Parathyroid adenoma (tissue), 2 donors: ENCODE results near the gene DLGAP1.
"Not testable (repeated sequence)": the region's sequence is repeated elsewhere in the genome, so short reads cannot be mapped to it uniquely, and the experiment has no call there.

Experiments used
- H2AFZ ChIP-seq: fragments of 300-600 bp; sonication (generic); one replicate; pipeline ENCODE4 v1.7.0; 2017; ENCODE audit warnings: antibody characterized with exemption, mild to moderate bottlenecking
- H3K27ac ChIP-seq: fragments of 300-600 bp; sonication (generic); one replicate; pipeline ENCODE4 v1.7.0; 2017
- H3K27me3 ChIP-seq: fragments of 300-600 bp; sonication (generic); one replicate; pipeline ENCODE4 v1.7.0; 2017; ENCODE audit warnings: low read length; ENCODE audit not compliant: control insufficient read depth, insufficient read depth
- H3K36me3 ChIP-seq: fragments of 300-600 bp; sonication (generic); one replicate; pipeline ENCODE4 v1.7.0; 2017; ENCODE audit warnings: low read length; ENCODE audit not compliant: control insufficient read depth, insufficient read depth
- H3K4me1 ChIP-seq: fragments of 300-600 bp; sonication (generic); one replicate; pipeline ENCODE4 v1.7.0; 2017; ENCODE audit warnings: control low read depth
- H3K4me2 ChIP-seq: fragments of 300-600 bp; sonication (generic); one replicate; pipeline ENCODE4 v1.7.0; 2017; ENCODE audit warnings: low read length
- H3K4me3 ChIP-seq: fragments of 300-600 bp; sonication (generic); one replicate; pipeline ENCODE4 v1.7.0; 2017; ENCODE audit warnings: low read depth, low read length
- H3K79me2 ChIP-seq: fragments of 300-600 bp; sonication (generic); one replicate; pipeline ENCODE4 v1.7.0; 2017; ENCODE audit warnings: control low read depth
- H3K9ac ChIP-seq: fragments of 300-600 bp; sonication (generic); one replicate; pipeline ENCODE4 v1.7.0; 2017; ENCODE audit warnings: mild to moderate bottlenecking
- H3K9me3 ChIP-seq: fragments of 300-600 bp; sonication (generic); one replicate; pipeline ENCODE4 v1.7.0; 2017; ENCODE audit warnings: low read length; ENCODE audit not compliant: control insufficient read depth
- TF ChIP-seq, protein P1 (sequence below): fragments of 300-600 bp; sonication (generic); IDR thresholded peaks from one replicate; pipeline ENCODE4 v1.7.0; 2017; ENCODE audit warnings: antibody characterized with exemption, mild to moderate bottlenecking
- donor health status: primary hyperparathyroidism.

DLGAP1 gene

DNA sequence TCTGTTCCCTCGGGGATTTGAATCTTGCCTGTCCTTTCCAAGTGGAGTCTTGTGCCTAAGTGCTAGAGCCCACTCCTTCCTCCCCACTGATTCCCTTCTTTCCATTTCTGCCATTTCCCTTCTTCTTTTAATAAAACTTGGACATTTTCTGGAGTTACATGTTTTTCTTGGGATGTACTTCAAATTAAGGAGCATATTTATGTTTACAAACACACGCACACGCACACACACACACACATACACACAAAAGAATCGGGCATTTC is 850.9 kb downstream of the DLGAP1 start:
- Histone ChIP-seq H3K27ac (peak overlapping the region; percentile 59), H3K4me3 (peak overlapping the region; percentile 42), H3K4me2 (peak overlapping the region; percentile 67), H3K27me3 (no peaks in the 10 kb centered on the region), H3K4me1 (peaks cover 4% of the 10 kb centered on the region), H3K36me3 (no peaks in the 10 kb centered on the region), H2AFZ (no peak overlapping the region), H3K79me2 (no peaks in the 10 kb centered on the region), H3K9ac (no peak overlapping the region), H3K9me3 (no peaks in the 10 kb centered on the region)
- TF ChIP-seq, protein P1, sequence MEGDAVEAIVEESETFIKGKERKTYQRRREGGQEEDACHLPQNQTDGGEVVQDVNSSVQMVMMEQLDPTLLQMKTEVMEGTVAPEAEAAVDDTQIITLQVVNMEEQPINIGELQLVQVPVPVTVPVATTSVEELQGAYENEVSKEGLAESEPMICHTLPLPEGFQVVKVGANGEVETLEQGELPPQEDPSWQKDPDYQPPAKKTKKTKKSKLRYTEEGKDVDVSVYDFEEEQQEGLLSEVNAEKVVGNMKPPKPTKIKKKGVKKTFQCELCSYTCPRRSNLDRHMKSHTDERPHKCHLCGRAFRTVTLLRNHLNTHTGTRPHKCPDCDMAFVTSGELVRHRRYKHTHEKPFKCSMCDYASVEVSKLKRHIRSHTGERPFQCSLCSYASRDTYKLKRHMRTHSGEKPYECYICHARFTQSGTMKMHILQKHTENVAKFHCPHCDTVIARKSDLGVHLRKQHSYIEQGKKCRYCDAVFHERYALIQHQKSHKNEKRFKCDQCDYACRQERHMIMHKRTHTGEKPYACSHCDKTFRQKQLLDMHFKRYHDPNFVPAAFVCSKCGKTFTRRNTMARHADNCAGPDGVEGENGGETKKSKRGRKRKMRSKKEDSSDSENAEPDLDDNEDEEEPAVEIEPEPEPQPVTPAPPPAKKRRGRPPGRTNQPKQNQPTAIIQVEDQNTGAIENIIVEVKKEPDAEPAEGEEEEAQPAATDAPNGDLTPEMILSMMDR, result no peak

DNA sequence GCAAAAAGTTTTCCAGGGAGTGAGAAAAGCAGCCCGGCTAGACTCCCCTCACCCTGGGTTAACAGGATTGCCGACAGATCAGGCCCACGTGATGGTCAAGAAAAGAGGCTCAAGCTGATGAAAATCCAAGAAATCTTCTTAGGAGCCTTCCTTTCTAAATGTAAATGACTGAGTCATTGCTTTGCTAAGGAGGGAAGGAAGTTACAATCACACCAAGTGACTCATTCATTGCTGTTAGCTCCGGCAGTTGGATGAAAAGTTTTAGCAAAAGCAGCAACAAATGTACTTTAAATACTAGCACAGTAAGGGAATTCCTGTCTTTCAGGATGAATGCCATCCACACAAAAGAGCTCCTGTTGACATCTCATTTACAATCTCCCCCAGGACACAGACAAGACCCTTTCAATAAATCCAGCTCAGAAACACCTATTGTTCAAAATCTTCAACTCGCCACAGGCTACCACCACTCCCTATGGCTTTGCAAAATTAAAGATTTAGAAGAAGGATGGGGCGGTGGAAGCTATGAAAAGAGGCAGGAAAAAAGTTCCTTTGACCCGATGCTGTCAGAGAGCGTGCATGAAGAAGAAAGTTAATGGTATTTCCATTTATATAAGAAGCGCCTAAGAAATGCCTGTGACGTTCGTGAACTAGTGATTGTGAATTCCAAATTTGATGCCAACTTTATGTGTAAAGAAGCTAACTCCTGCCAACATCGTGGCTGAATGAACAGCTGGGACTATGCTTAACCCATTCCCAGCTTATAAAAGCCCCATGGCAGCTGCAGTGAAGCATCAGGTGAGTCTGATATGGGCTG is 851.5 kb downstream of the DLGAP1 start:
- Histone ChIP-seq H2AFZ (peak overlapping the region; percentile 77), H3K9me3 (no peaks in the 10 kb centered on the region), H3K27me3 (no peaks in the 10 kb centered on the region), H3K4me3 (peak overlapping the region; percentile 57), H3K4me2 (peak overlapping the region; percentile 67), H3K9ac (no peak overlapping the region), H3K27ac (peak overlapping the region; percentile 59), H3K4me1 (peaks cover 4% of the 10 kb centered on the region), H3K36me3 (no peaks in the 10 kb centered on the region), H3K79me2 (no peaks in the 10 kb centered on the region)
- TF ChIP-seq, protein P1, result no peak

DNA sequence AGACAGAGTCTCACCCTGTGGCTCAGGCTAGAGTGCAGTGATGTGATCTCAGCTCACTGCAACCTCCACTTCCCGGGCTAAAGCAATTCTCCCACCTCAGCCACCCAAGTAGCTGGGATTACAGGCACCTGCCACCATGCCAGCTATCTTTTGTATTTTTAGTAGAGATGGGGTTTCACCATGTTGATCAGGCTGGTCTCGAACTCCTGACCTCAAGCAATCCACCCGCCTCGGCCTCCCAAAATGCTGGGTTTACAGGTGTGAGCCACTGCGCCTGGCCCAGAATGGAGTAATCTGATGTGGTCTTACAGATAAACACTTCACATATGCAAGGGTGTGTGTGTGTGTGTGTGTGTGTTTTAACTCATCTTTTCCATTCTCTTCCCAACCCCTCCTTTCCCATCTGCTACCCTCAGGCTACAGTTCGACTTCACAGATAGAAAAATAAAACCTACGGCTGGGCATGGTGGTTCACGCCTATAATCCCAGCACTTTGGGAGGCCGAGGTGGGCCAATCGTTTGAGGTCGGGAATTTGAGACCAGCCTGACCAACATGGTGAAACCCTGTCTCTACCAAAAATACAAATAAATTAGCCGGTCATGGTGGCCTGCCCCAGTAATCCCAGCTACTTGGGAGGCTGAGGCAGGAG is 853.9 kb downstream of the DLGAP1 start:
- peaks cover 13% of the 10 kb centered on the region for H3K4me1 ChIP-seq
- not testable (repeated sequence) for H3K4me2 ChIP-seq, H3K27me3 ChIP-seq, H3K27ac ChIP-seq, H3K79me2 ChIP-seq, H3K4me3 ChIP-seq, H2AFZ ChIP-seq, H3K9me3 ChIP-seq, H3K36me3 ChIP-seq, H3K9ac ChIP-seq

DNA sequence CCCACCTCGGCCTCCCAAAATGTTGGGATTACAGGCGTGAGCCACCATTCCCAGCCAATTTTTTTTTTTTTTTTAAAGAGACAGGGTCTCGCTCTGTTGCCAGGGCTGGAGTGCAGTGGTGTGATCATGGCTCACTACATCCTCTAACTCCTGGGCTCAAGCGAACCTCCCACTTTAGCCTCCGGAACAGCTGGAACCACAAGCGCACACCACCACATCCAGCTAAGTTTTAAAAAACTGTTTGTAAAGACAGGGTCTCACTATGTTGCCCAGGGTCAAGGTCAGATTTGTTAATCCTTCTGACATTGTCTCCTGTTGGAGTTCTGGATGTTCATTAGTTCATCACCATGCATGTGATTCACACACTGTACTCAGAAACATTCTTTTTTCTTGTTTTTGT is 855.2 kb downstream of the DLGAP1 start:
- Histone ChIP-seq H3K4me3 (no peak overlapping the region), H3K79me2 (no peaks in the 10 kb centered on the region), H3K4me2 (no peak overlapping the region), H3K36me3 (no peaks in the 10 kb centered on the region), H3K27ac (no peak overlapping the region), H3K27me3 (no peaks in the 10 kb centered on the region), H3K9me3 (no peaks in the 10 kb centered on the region), H3K9ac (no peak overlapping the region), H3K4me1 (peaks cover 21% of the 10 kb centered on the region), H2AFZ (no peak overlapping the region)
- TF ChIP-seq, protein P1, result no peak

DNA sequence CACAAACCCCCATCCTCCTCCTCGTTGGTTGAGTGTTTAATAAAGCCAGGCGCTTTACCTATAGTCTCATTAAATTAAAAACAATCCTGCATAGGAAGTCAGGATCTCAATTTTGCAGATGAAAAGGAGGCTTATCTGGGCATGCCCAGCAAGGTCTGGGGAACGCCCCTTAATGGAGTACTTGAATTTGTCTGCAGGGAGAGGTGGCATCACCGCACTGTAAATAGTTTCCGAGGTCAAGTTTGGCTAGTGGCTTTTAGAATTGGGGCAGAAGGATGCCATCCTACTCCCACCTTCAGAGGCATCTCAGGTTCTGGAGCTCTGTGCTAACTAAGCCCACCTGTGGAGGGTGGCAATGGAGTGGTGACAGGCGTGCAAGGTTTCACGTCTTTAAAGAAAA is 855.9 kb downstream of the DLGAP1 start:
- Histone ChIP-seq H3K4me1 (peaks cover 25% of the 10 kb centered on the region), H3K4me2 (no peak overlapping the region), H3K79me2 (no peaks in the 10 kb centered on the region), H2AFZ (no peak overlapping the region), H3K9ac (no peak overlapping the region), H3K9me3 (no peaks in the 10 kb centered on the region), H3K27ac (no peak overlapping the region), H3K4me3 (no peak overlapping the region), H3K27me3 (no peaks in the 10 kb centered on the region), H3K36me3 (no peaks in the 10 kb centered on the region)
- TF ChIP-seq, protein P1, result no peak
